Smooth muscle cell (in vitro differentiated cells): Measurements from ENCODE around the gene SLIT3. TPM values are rescaled to one million over a fixed set of nuclear protein-coding genes. Genes with fewer than 3 reads are reported as not detected.

Source experiments
- DNase-seq: peaks from one replicate; lab custom pipeline; 2025; ENCODE audit not compliant: unreplicated experiment; lab: John Stamatoyannopoulos, UW
- H2AFZ ChIP-seq: fragments of 200-600 bp; sonication (generic); 2 replicates; pipeline ENCODE4 v1.6.0; 2016; ENCODE audit warnings: antibody characterized with exemption, low read depth, mild to moderate bottlenecking
- H3F3A ChIP-seq: fragments of 200-600 bp; sonication (generic); 2 replicates; pipeline ENCODE4 v1.6.0; 2017; ENCODE audit warnings: antibody characterized with exemption, low read depth
- H3K27ac ChIP-seq: fragments of 200-600 bp; sonication (generic); 2 replicates; pipeline ENCODE4 v1.5.1; 2016; ENCODE audit warnings: low read depth, mild to moderate bottlenecking
- H3K27me3 ChIP-seq: fragments of 200-600 bp; sonication (generic); 2 replicates; pipeline ENCODE4 v1.6.1; 2016; ENCODE audit warnings: low read depth, mild to moderate bottlenecking
- H3K36me3 ChIP-seq: fragments of 200-600 bp; sonication (generic); 2 replicates; pipeline ENCODE4 v1.5.1; 2016; ENCODE audit warnings: low read depth
- H3K4me1 ChIP-seq: fragments of 200-600 bp; sonication (generic); 2 replicates; pipeline ENCODE4 v1.5.1; 2016; ENCODE audit warnings: low read depth
- H3K4me2 ChIP-seq: fragments of 200-600 bp; sonication (generic); 2 replicates; pipeline ENCODE4 v1.6.0; 2016; ENCODE audit warnings: mild to moderate bottlenecking
- H3K4me3 ChIP-seq: fragments of 200-600 bp; sonication (generic); 2 replicates; pipeline ENCODE4 v1.5.1; 2016; ENCODE audit warnings: mild to moderate bottlenecking
- H3K79me2 ChIP-seq: fragments of 200-600 bp; sonication (generic); 2 replicates; pipeline ENCODE4 v1.6.0; 2016; ENCODE audit warnings: low read depth, mild to moderate bottlenecking
- H3K9ac ChIP-seq: fragments of 200-600 bp; sonication (generic); 2 replicates; pipeline ENCODE4 v1.6.0; 2016; ENCODE audit warnings: low read depth
- H3K9me3 ChIP-seq: fragments of 200-600 bp; sonication (generic); replicated peaks from 2 replicates; pipeline ENCODE4 v1.5.1; 2016; ENCODE audit warnings: low read depth
- H4K20me1 ChIP-seq: fragments of 200-600 bp; sonication (generic); 2 replicates; pipeline ENCODE4 v1.6.0; 2016; ENCODE audit warnings: low read depth
- CTCF ChIP-seq: fragments of 200-600 bp; sonication (generic); IDR thresholded peaks from 2 replicates; pipeline ENCODE4 v1.5.1; 2017; ENCODE audit warnings: borderline replicate concordance, mild to moderate bottlenecking, antibody characterized with exemption; ENCODE audit not compliant: insufficient read depth, poor library complexity, severe bottlenecking
- WGBS: methylation state at CpG from one replicate; pipeline ENCODE4 v1.1.7; 2016; ENCODE audit warnings: low lambda C conversion rate; 5-methylcytosine and 5-hydroxymethylcytosine counted together
- polyA plus RNA-seq: library from polyadenylated mRNA; unstranded; fragments of >200 nt; fragmentation: Nextera tagmentation; extraction: Ambion mirVana; gene quantifications from 2 replicates; pipeline ENCODE4 v1.2.1, GENCODE V29; 2016
- total RNA-seq: library from RNA; depleted of rRNA; stranded (reverse); fragments of >200 nt; gene quantifications from 2 replicates; pipeline ENCODE4 v1.2.3, GENCODE V29; 2014

Gene SLIT3
- total and polyA plus RNA-seq, 2 experiments from 2014 or later: 25.4 to 29.5 TPM

GRCh38 chr5:169132302-169132660 is 168.7 kb downstream of the SLIT3 start:
- DNase-seq: no peak
- H3K27ac ChIP-seq: no peak overlapping the region
- H2AFZ ChIP-seq: no peak overlapping the region
- no peaks in the 10 kb centered on the region for H3K79me2 ChIP-seq
- peaks cover 2% of the 10 kb centered on the region for H3K4me1 ChIP-seq
- H3K9me3 ChIP-seq: no peaks in the 10 kb centered on the region
- no peak for TF ChIP-seq CTCF
- H3F3A ChIP-seq: no peaks in the 10 kb centered on the region
- 88% methylated on average over 1 of the region's 1 CpG for WGBS
- no peak overlapping the region for H3K4me3 ChIP-seq
- H3K4me2 ChIP-seq: no peak overlapping the region
- H3K27me3 ChIP-seq: no peaks in the 10 kb centered on the region
- no peaks in the 10 kb centered on the region for H4K20me1 ChIP-seq
- H3K9ac ChIP-seq: no peak overlapping the region
- no peaks in the 10 kb centered on the region for H3K36me3 ChIP-seq

GRCh38 chr5:169131616-169132301 is 169.2 kb downstream of the SLIT3 start:
- no peak overlapping the region for H3K4me2 ChIP-seq
- H3K4me1 ChIP-seq: peaks cover 6% of the 10 kb centered on the region
- H3F3A ChIP-seq: no peaks in the 10 kb centered on the region
- no peak overlapping the region for H2AFZ ChIP-seq
- 46% methylated on average over 4 of the region's 4 CpGs for WGBS
- no peak overlapping the region for H3K9ac ChIP-seq
- H3K36me3 ChIP-seq: no peaks in the 10 kb centered on the region
- no peak for TF ChIP-seq CTCF
- H3K4me3 ChIP-seq: no peak overlapping the region
- H3K27ac ChIP-seq: no peak overlapping the region
- no peaks in the 10 kb centered on the region for H3K79me2 ChIP-seq
- no peak for DNase-seq
- no peaks in the 10 kb centered on the region for H4K20me1 ChIP-seq
- H3K27me3 ChIP-seq: no peaks in the 10 kb centered on the region
- H3K9me3 ChIP-seq: no peaks in the 10 kb centered on the region

DNA sequence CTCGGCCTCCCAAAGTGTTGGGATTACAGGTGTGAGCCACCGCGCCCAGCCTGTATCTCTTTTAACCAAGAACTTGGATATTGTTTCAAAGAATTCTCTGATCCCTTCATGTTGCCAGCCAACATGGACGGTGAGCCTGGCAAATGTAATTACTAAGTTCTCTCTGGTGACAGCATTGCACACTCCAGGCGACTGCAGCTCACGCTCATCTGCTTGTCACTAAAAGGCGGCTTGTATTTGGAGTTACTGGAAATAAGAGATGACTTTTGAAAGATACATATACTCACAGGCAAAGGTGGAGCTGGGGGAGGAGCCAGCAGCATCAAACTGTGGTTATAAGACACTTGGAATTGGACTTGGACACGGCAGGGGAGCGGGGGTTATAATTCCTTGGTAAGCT is 172.3 kb downstream of the SLIT3 start:
- H3K9ac ChIP-seq: no peak overlapping the region
- H3K27ac ChIP-seq: no peak overlapping the region
- H2AFZ ChIP-seq: no peak overlapping the region
- no peak overlapping the region for H3K4me2 ChIP-seq
- no peaks in the 10 kb centered on the region for H3F3A ChIP-seq
- H4K20me1 ChIP-seq: no peaks in the 10 kb centered on the region
- DNase-seq: no peak
- no peaks in the 10 kb centered on the region for H3K27me3 ChIP-seq
- H3K36me3 ChIP-seq: no peaks in the 10 kb centered on the region
- H3K4me3 ChIP-seq: no peak overlapping the region
- TF ChIP-seq CTCF: no peak
- no peaks in the 10 kb centered on the region for H3K79me2 ChIP-seq
- WGBS: 71% methylated on average over 9 of the region's 9 CpGs
- no peaks in the 10 kb centered on the region for H3K9me3 ChIP-seq
- peaks cover 6% of the 10 kb centered on the region for H3K4me1 ChIP-seq

DNA sequence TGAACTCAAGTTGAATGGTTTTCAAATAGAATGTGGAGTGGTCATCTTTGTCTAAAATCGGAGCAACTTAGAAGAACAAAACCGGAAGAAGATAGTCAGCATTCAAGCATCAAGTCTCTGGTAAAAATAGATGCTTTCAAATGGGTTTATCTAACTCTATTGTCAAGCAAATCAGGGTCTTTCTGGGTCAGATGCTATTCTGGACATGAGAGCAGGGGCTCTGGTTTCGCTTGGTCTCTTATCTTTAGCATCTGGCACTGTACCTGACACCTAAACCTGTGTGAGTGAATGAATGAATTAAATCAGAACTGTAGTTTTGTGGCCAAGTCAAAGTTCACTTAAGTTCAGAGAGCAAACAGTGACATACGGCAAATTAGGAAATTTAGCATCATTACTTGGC is 173.5 kb downstream of the SLIT3 start:
- no peak overlapping the region for H3K4me3 ChIP-seq
- H3K27ac ChIP-seq: no peak overlapping the region
- H3K27me3 ChIP-seq: no peaks in the 10 kb centered on the region
- no peak for DNase-seq
- no peak overlapping the region for H3K9ac ChIP-seq
- no peaks in the 10 kb centered on the region for H3K9me3 ChIP-seq
- no peaks in the 10 kb centered on the region for H4K20me1 ChIP-seq
- peaks cover 6% of the 10 kb centered on the region for H3K4me1 ChIP-seq
- TF ChIP-seq CTCF: no peak
- WGBS: 83% methylated on average over 4 of the region's 4 CpGs
- no peak overlapping the region for H3K4me2 ChIP-seq
- H3K79me2 ChIP-seq: no peaks in the 10 kb centered on the region
- no peak overlapping the region for H2AFZ ChIP-seq
- H3K36me3 ChIP-seq: no peaks in the 10 kb centered on the region
- H3F3A ChIP-seq: no peaks in the 10 kb centered on the region
